SK-N-SH (cell line): ENCODE results near the gene ERC2. TPM values are rescaled to one million over a fixed set of nuclear protein-coding genes. Genes with fewer than 3 reads are reported as not detected.
A peak's percentile ranks its signal among the peaks of the same experiment; 100 is the strongest.

Experiments used
- CTCF ChIA-PET: fragments of 300-600, 350-600 bp; formaldehyde crosslinking; extraction: SDS; loops from one replicate; lab custom pipeline; 2021; lab: Yijun Ruan, JAX
- POLR2A ChIA-PET: fragments of 350-600 bp; sonication (Branson Sonifier 250); formaldehyde crosslinking; extraction: SDS; loops from one replicate; lab custom pipeline; 2020; ENCODE audit warnings: antibody characterized with exemption, inconsistent platforms; lab: Yijun Ruan, JAX
- DNase-seq: peaks from one replicate; pipeline ENCODE4 v3.0.0; 2012
- H2AFZ ChIP-seq: fragments of 200-600 bp; sonication (generic); 2 replicates; pipeline ENCODE4 v1.8.1; 2016; ENCODE audit warnings: antibody characterized with exemption, mild to moderate bottlenecking, low read depth
- H3F3A ChIP-seq: fragments of 200-600 bp; sonication (generic); replicated peaks from 2 replicates; pipeline ENCODE3; 2016; ENCODE audit warnings: antibody characterized with exemption, mild to moderate bottlenecking; ENCODE audit not compliant: insufficient read depth
- H3K27ac ChIP-seq, 2 experiments: fragments of 200-500 bp in 1 of 2; fragments of 200-600 bp in 1 of 2; sonication (Bioruptor generic) in 1 of 2; sonication (generic), shearing (Covaris generic) in 1 of 2; 2 replicates each; pipeline versions ENCODE4 v1.5.1 to v1.6.1; 2014 to 2016; ENCODE audit warnings: low read depth in 2 of 2, inconsistent platforms in 1 of 2, low read length in 1 of 2, mild to moderate bottlenecking in 1 of 2, mixed read lengths in 1 of 2
- H3K27me3 ChIP-seq: fragments of 200-600 bp; sonication (generic), shearing (Covaris generic); 2 replicates; pipeline ENCODE4 v1.6.1; 2016; ENCODE audit warnings: mixed run types; ENCODE audit not compliant: insufficient read depth
- H3K36me3 ChIP-seq, 2 experiments: fragments of 200-500 bp in 1 of 2; fragments of 200-600 bp in 1 of 2; sonication (Bioruptor generic) in 1 of 2; sonication (generic) in 1 of 2; replicated peaks in 1 of 2; 2 replicates each; pipeline versions ENCODE3 to v1.5.1; 2014 to 2016; ENCODE audit warnings: low read length in 1 of 2, mild to moderate bottlenecking in 1 of 2; ENCODE audit not compliant: insufficient read depth in 2 of 2, control insufficient read depth in 1 of 2
- H3K4me1 ChIP-seq, 2 experiments: fragments of 200-500 bp in 1 of 2; fragments of 200-600 bp in 1 of 2; sonication (Bioruptor generic) in 1 of 2; sonication (generic), shearing (Covaris generic) in 1 of 2; 2 replicates each; pipeline versions ENCODE4 v1.5.1 to v1.6.1; 2014 to 2016; ENCODE audit warnings: low read depth in 1 of 2, low read length in 1 of 2, mixed run types in 1 of 2; ENCODE audit not compliant: insufficient read depth in 2 of 2, control insufficient read depth in 1 of 2
- H3K4me2 ChIP-seq: fragments of 200-600 bp; sonication (generic), shearing (Covaris generic); 2 replicates; pipeline ENCODE4 v1.6.1; 2017; ENCODE audit warnings: mixed run types
- H3K4me3 ChIP-seq, 2 experiments: fragments of 200-500 bp in 1 of 2; fragments of 200-600 bp in 1 of 2; sonication (Bioruptor generic) in 1 of 2; sonication (generic), shearing (Covaris generic) in 1 of 2; 2 replicates each; pipeline versions ENCODE4 v1.5.1 to v1.8.1; 2014 to 2016; ENCODE audit warnings: low read depth in 2 of 2, inconsistent platforms in 1 of 2, low read length in 1 of 2, mild to moderate bottlenecking in 1 of 2, mixed read lengths in 1 of 2, moderate library complexity in 1 of 2
- H3K79me2 ChIP-seq: fragments of 200-600 bp; sonication (generic); 2 replicates; pipeline ENCODE4 v1.8.1; 2017; ENCODE audit warnings: mild to moderate bottlenecking; ENCODE audit not compliant: insufficient read depth
- H3K9ac ChIP-seq: fragments of 200-600 bp; sonication (generic); 2 replicates; pipeline ENCODE4 v1.6.1; 2017; ENCODE audit warnings: mixed run types
- H3K9me2 ChIP-seq: fragments of 200-600 bp; sonication (generic); 2 replicates; pipeline ENCODE4 v1.6.1; 2017; ENCODE audit warnings: mixed run types
- H3K9me3 ChIP-seq: fragments of 200-600 bp; sonication (generic); 2 replicates; pipeline ENCODE4 v1.6.1; 2017; ENCODE audit warnings: mixed run types, mild to moderate bottlenecking, moderate library complexity
- H4K20me1 ChIP-seq: fragments of 200-600 bp; sonication (generic); 2 replicates; pipeline ENCODE4 v1.6.1; 2017; ENCODE audit warnings: mild to moderate bottlenecking, mixed run types; ENCODE audit not compliant: insufficient read depth
- EZH2phosphoT487 ChIP-seq: fragments of 200-600 bp; sonication (generic); IDR thresholded peaks from 2 replicates; pipeline ENCODE4 v1.6.1; 2017; ENCODE audit warnings: low read depth, mixed run types, mild to moderate bottlenecking, antibody characterized with exemption, moderate library complexity, borderline replicate concordance
- FOSL2 ChIP-seq: IDR thresholded peaks from 2 replicates; pipeline ENCODE4 v1.4.0; 2012; ENCODE audit warnings: low read depth, mild to moderate bottlenecking, moderate library complexity, borderline replicate concordance
- FOXJ3 ChIP-seq: sonication (generic); formaldehyde crosslinking; IDR thresholded peaks from 2 replicates; pipeline ENCODE4 v1.5.1; 2020; ENCODE audit warnings: mild to moderate bottlenecking, missing genetic modification reagents
- GABPA ChIP-seq: IDR thresholded peaks from 2 replicates; pipeline ENCODE4 v1.4.0; 2012; ENCODE audit warnings: low read depth, mild to moderate bottlenecking
- GATA2 ChIP-seq: sonication (generic); formaldehyde crosslinking; IDR thresholded peaks from 2 replicates; pipeline ENCODE4 v1.5.0; 2020; ENCODE audit warnings: mild to moderate bottlenecking, missing genetic modification reagents
- IRF3 ChIP-seq: fragments of 150-350 bp; IDR thresholded peaks from 2 replicates; pipeline ENCODE4 v1.6.1; 2016; ENCODE audit warnings: mild to moderate bottlenecking, low read depth, low read length
- MXI1 ChIP-seq: IDR thresholded peaks from 2 replicates; pipeline ENCODE4 v1.6.1; 2012; ENCODE audit warnings: mild to moderate bottlenecking, low read depth, low read length, improper control_type of control experiment
- NRF1 ChIP-seq: IDR thresholded peaks from 2 replicates; pipeline ENCODE4 v1.6.1; 2012; ENCODE audit warnings: low read depth, mild to moderate bottlenecking, low read length
- PBX3 ChIP-seq: IDR thresholded peaks from 2 replicates; pipeline ENCODE4; 2012
- POLR2AphosphoS5 ChIP-seq: IDR thresholded peaks from 2 replicates; pipeline ENCODE4 v1.6.1; 2012; ENCODE audit warnings: low read depth, low read length
- RAD21 ChIP-seq: IDR thresholded peaks from 2 replicates; pipeline ENCODE4 v1.6.1; 2012; ENCODE audit warnings: mild to moderate bottlenecking, low read length
- RFX5 ChIP-seq: IDR thresholded peaks from 2 replicates; pipeline ENCODE4 v1.6.1; 2012; ENCODE audit warnings: mild to moderate bottlenecking, improper control_type of control experiment, low read length
- RXRA ChIP-seq: IDR thresholded peaks from 2 replicates; pipeline ENCODE4 v1.4.0; 2012; ENCODE audit warnings: low read depth, mild to moderate bottlenecking, borderline replicate concordance
- SIN3A ChIP-seq: IDR thresholded peaks from 2 replicates; pipeline ENCODE4 v1.6.1; 2012; ENCODE audit warnings: low read depth, mild to moderate bottlenecking, low read length, moderate library complexity, borderline replicate concordance
- SMC3 ChIP-seq: IDR thresholded peaks from 2 replicates; pipeline ENCODE4 v1.6.1; 2012; ENCODE audit warnings: low read depth, low read length, improper control_type of control experiment
- TCF12 ChIP-seq: IDR thresholded peaks from 2 replicates; pipeline ENCODE4 v1.4.0; 2012
- USF2 ChIP-seq: fragments of 150-350 bp; IDR thresholded peaks from 2 replicates; pipeline ENCODE4 v1.6.1; 2017; ENCODE audit warnings: antibody characterized with exemption, low read length, low read depth, borderline replicate concordance
- YY1 ChIP-seq: IDR thresholded peaks from 2 replicates; pipeline ENCODE4 v1.4.0; 2012; ENCODE audit warnings: low read depth, mild to moderate bottlenecking
- WGBS: methylation state at CpG from one replicate; pipeline ENCODE4 v1.1.6; 2017; ENCODE audit warnings: low lambda C conversion rate; 5-methylcytosine and 5-hydroxymethylcytosine counted together
- polyA plus RNA-seq, 3 experiments: library from polyadenylated mRNA; depleted of rRNA; stranded (reverse); fragments of >200 nt; gene quantifications; 2 replicates each; pipeline ENCODE4 v1.2.3, GENCODE V29; 2012
- TF ChIP-seq, protein P1 (sequence below): IDR thresholded peaks from 2 replicates; pipeline ENCODE4 v1.6.1; 2012; ENCODE audit warnings: mild to moderate bottlenecking, low read depth, low read length, moderate library complexity
- TF ChIP-seq, protein P2 (sequence below): IDR thresholded peaks from 2 replicates; pipeline ENCODE4 v1.4.0; 2012; ENCODE audit warnings: low read depth

The ERC2 gene
- polyA plus RNA-seq, 1 of the 3 experiments (the other 2 are of a cell fraction), result 1.6 TPM

- H3K9ac ChIP-seq, result no peak overlapping the region
- no peaks in the 10 kb centered on the region for H4K20me1 ChIP-seq
- H3K79me2 ChIP-seq, result no peaks in the 10 kb centered on the region
- H3K36me3 ChIP-seq, result no peaks in the 10 kb centered on the region
- H3K4me2 ChIP-seq, result no peak overlapping the region
- no peaks in the 10 kb centered on the region for H3K9me2 ChIP-seq
- H3K27ac ChIP-seq, result no peak overlapping the region
- TF ChIP-seq USF2 (no peak), TCF12 (no peak), MXI1 (no peak), NRF1 (no peak)
- ChIA-PET POLR2A (no interaction called here), CTCF (no interaction called here)
- WGBS, result 90% methylated on average over 4 of the region's 4 CpGs
- no peak for DNase-seq
- H3F3A ChIP-seq, result no peaks in the 10 kb centered on the region
- H3K27me3 ChIP-seq, result no peaks in the 10 kb centered on the region
- H3K4me3 ChIP-seq, result no peak overlapping the region
- H3K4me1 ChIP-seq, result peaks cover 6 to 17% of the 10 kb centered on the region in 2 experiments; a peak in 2 of 4 replicates
- H3K9me3 ChIP-seq, result no peaks in the 10 kb centered on the region
- no peak overlapping the region for H2AFZ ChIP-seq
Observed at GRCh38 chr3:55863028-55863427, 605.2 kb downstream of the ERC2 start.

DNA sequence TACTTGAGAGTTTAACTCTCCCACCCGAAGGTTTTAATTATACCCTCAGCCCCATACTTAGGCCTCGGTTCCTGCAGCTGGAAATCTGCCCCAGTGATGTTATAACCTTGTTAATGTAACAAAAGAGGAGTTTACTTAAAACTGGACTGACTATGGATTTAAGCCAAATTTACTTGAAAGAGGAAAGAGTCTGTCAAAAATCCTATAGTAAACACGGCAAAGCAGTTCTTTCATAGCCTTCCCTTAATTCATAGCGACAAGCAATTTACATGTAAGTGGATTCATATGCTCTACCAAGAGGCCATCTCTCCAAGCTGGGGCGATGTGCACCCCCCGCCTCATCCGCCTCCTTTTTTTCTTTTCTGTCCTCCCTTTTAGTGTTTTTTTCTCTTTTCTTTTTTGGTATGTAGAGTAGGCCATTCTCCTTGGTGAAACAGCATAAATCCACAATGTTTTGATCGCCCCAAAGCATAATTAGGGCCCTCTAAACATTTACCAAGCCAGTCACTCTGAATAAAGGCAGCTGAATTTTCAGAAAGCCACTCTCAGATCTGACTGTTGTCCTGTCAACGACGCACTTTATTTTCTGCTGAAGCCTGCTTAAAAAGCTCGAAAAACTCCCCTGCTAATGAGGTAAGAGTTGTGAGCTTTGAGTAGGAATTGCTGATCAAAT is 608.1 kb downstream of the ERC2 start:
- 55% methylated on average over 11 of the region's 11 CpGs for WGBS
- H3K4me2 ChIP-seq, result no peak overlapping the region
- H3K27ac ChIP-seq, result peak overlapping the region in 1 of 2 experiments; percentile 6; a peak in 3 of 4 replicates
- ChIA-PET POLR2A (no interaction called here), CTCF (no interaction called here)
- H4K20me1 ChIP-seq, result no peaks in the 10 kb centered on the region
- no peak for DNase-seq
- no peak overlapping the region; the same call in 1 of the 2 replicates for H2AFZ ChIP-seq
- no peaks in the 10 kb centered on the region for H3K79me2 ChIP-seq
- no peaks in the 10 kb centered on the region for H3K27me3 ChIP-seq
- no peaks in the 10 kb centered on the region for H3K9me3 ChIP-seq
- no peak overlapping the region for H3K4me3 ChIP-seq
- peaks cover 6 to 17% of the 10 kb centered on the region in 2 experiments; a peak in 2 of 4 replicates for H3K4me1 ChIP-seq
- no peaks in the 10 kb centered on the region for H3F3A ChIP-seq
- no peaks in the 10 kb centered on the region for H3K36me3 ChIP-seq
- H3K9me2 ChIP-seq, result no peaks in the 10 kb centered on the region
- no peak overlapping the region for H3K9ac ChIP-seq
- TF ChIP-seq USF2 (no peak), SIN3A (no peak), GATA2 (CRISPR knock-in tag) (no peak), GABPA (no peak), RXRA (no peak), EZH2phosphoT487 (no peak), NRF1 (no peak), FOSL2 (no peak), SMC3 (no peak), RAD21 (no peak), PBX3 (no peak), RFX5 (no peak), POLR2AphosphoS5 (no peak), IRF3 (no peak), YY1 (no peak), FOXJ3 (no peak)
- TF ChIP-seq, protein P1, sequence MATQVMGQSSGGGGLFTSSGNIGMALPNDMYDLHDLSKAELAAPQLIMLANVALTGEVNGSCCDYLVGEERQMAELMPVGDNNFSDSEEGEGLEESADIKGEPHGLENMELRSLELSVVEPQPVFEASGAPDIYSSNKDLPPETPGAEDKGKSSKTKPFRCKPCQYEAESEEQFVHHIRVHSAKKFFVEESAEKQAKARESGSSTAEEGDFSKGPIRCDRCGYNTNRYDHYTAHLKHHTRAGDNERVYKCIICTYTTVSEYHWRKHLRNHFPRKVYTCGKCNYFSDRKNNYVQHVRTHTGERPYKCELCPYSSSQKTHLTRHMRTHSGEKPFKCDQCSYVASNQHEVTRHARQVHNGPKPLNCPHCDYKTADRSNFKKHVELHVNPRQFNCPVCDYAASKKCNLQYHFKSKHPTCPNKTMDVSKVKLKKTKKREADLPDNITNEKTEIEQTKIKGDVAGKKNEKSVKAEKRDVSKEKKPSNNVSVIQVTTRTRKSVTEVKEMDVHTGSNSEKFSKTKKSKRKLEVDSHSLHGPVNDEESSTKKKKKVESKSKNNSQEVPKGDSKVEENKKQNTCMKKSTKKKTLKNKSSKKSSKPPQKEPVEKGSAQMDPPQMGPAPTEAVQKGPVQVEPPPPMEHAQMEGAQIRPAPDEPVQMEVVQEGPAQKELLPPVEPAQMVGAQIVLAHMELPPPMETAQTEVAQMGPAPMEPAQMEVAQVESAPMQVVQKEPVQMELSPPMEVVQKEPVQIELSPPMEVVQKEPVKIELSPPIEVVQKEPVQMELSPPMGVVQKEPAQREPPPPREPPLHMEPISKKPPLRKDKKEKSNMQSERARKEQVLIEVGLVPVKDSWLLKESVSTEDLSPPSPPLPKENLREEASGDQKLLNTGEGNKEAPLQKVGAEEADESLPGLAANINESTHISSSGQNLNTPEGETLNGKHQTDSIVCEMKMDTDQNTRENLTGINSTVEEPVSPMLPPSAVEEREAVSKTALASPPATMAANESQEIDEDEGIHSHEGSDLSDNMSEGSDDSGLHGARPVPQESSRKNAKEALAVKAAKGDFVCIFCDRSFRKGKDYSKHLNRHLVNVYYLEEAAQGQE, result no peak
- TF ChIP-seq, protein P2, sequence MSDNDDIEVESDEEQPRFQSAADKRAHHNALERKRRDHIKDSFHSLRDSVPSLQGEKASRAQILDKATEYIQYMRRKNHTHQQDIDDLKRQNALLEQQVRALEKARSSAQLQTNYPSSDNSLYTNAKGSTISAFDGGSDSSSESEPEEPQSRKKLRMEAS, result no peak
